Gastrocnemius medialis (tissue), 4 donors: ENCODE data around the gene N4BP2L2.

ENCODE experiments used
- CTCF ChIP-seq, 5 experiments: fragments of 450-650 bp in 3 of 5; fragments of 200-600 bp in 2 of 5; sonication (generic) in 2 of 5; IDR thresholded peaks in 4 of 5; conservative IDR thresholded peaks in 1 of 5; 1 replicate in 4 of 5; 2 replicates in 1 of 5; pipeline ENCODE4 v1.5.1; 2016 to 2019; ENCODE audit warnings: antibody characterized with exemption in 5 of 5, mild to moderate bottlenecking in 3 of 5, moderate library complexity in 3 of 5
- POLR2A ChIP-seq, 2 donors: fragments of 450-650 bp; IDR thresholded peaks; one replicate each; pipeline ENCODE4 v1.6.1; 2017; ENCODE audit warnings: antibody characterized with exemption in 2 of 2, mild to moderate bottlenecking in 2 of 2, moderate library complexity in 2 of 2

- no peak for TF ChIP-seq CTCF (IDR thresholded peaks at IDR 0.05 in 4 of 5, conservative IDR thresholded peaks at IDR 0.05 in 1 of 5)
- TF ChIP-seq POLR2A (IDR thresholded peaks at IDR 0.05) = no peak
These were observed 43.2 kb downstream of the N4BP2L2 start for GRCh38 chr13:32495429-32495828.
